Activated CD4-positive, CD25-positive, alpha-beta regulatory T cell treated with anti-CD3 and anti-CD28 coated beads, Interleukin-2, amount 50 U/mL, for 72 hours (primary cell): ENCODE data around the gene DAG1.
"Not testable (repeated sequence)": the region's sequence is repeated elsewhere in the genome, so short reads cannot be mapped to it uniquely, and the experiment has no call there.

Experiments
- DNase-seq: peaks from one replicate; pipeline ENCODE4 v3.0.0; 2021

The DAG1 gene

GRCh38 chr3:49470714-49471420, 800 bp downstream of the DAG1 start:
- no peak for DNase-seq

DNA sequence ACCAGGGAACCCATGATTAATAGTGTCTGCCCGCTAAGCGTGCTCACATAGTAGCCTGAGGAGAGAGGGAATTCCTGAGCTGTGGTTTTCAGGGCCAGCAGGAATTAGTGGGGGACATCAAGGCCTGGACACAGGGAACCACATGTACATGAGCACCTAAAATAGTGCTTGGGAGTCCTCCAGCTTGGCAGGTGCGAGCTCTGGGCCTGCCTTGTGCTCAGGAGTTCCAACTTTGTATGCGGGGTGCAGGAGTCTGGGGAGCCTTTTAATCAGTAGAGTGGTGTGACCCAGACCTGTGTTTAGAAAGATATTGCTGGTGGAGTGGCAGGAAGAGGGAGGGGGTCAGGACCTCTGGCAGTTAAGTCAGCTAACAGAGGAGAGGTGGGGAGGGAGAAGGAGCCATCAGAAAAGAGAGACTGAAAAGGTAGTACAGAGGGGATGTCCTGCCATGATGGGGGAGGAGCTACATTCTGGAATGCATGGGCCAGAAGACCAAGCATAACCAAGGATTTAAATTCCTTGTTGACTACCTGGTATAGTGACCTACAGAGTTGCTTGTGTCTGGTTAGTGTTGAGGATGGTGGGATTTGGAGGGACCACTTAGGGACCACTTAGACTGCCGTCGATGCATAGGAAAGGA, 1.9 kb downstream of the DAG1 start:
- no peak for DNase-seq

DNA sequence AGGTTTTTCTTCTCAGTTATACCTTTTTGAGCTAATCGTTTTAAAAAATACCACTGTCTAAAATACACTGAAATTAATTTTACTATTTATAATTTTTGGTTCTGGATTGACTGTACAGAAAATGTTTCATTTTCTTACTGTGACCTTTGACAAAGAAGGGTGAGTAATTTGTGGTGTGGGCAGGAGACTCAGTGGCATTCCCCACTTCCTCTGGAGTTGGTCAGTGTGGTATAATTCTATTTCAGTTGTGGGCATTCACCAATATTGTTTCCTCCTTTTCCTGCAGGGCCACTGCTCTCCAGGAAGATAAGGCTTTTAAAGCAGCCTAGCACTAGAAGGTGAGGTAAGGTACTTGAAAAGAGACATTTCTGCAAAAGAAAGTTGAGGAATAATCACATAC, 6.5 kb downstream of the DAG1 start:
- DNase-seq: no peak

DNA sequence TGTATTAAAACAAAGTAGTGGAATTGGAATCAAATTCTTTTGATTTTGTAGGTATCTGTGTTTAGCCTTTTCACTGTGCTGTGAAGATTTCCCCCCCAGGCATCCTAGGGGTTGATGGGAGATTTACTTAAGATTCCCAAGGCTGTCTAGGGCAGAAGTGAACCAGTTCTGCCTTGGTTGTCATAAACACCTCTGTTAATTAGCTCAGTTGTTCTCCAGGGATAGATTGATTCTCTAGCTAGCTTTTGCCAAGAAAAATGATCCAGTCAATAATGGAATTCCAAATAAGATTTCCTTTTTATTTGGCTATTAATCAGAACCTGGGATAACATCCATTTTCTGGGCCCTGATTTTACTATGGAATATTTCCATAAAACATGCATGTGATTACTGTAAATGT, 12.7 kb downstream of the DAG1 start:
- no peak for DNase-seq

DNA sequence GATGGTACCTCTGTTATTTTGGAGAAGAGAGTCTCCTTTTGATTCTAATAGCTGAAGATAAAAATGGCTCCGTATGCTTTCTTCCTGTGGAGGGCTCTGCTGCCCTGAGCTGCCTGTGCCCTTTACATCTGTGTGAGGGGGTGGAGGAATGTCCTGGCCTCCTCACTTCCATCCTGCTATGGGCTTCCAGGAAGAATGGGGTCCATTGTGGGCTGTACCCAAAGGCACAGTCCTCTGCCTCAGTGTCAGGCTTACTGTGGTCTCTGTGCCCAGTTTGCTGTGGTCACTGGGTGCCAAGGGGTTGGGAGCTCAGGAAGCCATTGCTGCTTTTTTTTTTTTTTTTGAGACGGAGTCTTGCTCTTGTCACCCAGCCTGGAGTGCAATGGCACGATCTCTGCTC, 14.4 kb downstream of the DAG1 start:
- no peak for DNase-seq

GRCh38 chr3:49489247-49489646, 19.2 kb downstream of the DAG1 start:
- DNase-seq: no peak

DNA sequence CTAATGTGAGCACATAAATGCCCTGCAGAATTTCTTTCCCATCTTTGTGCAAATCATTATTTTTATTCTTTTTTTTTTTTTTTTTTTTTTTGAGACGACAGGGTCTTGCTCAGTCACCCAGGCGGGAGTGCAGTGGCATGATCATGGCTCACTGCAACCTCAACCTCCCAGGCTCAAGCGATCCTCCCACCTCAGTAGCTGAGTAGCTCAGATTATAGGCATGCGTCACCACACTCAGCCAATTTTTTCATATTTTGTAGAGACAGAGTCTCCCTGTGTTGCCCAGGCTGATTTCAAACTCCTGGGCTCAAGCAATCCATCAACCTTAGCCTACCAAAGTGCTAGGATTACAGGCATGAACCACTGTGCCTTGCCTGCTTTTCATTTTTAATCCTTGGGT, 22.9 kb downstream of the DAG1 start:
- DNase-seq: no peak

- DNase-seq: no peak
Observed at GRCh38 chr3:49493901-49494300, 23.8 kb downstream of the DAG1 start.

- DNase-seq: no peak
Observed at GRCh38 chr3:49495023-49495422, 25.0 kb downstream of the DAG1 start.

GRCh38 chr3:49496845-49497244, 26.8 kb downstream of the DAG1 start:
- not testable (repeated sequence) for DNase-seq

- no peak for DNase-seq
Observed at GRCh38 chr3:49497606-49498005, 27.5 kb downstream of the DAG1 start.

- DNase-seq: no peak
Observed at GRCh38 chr3:49498239-49498638, 28.2 kb downstream of the DAG1 start.

GRCh38 chr3:49498648-49499047, 28.6 kb downstream of the DAG1 start:
- DNase-seq: no peak

DNA sequence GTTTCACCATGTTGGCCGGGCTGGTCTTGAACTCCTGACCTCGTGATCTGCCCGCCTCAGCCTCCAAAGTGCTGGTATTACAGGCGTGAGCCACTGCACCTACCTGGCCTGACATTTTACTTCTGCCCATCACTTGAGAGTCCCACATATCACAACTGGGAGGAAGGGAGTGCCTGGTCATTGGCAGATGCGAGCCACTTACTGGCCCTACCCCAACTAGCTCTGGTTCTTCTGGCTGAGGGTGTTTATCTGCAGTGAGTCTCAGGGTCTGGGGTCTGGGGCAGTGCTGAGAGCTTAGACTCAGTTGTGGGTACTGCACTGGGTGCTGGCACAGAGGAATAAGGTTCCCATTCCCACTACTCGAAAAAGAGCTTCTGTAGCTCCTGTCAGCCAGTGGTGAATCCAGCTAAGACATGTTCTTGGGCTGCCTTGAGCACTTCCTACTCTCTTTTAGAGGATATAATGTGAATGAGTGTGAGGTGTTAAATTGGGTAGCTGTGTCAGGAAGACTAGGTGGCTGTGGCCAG, 30.2 kb downstream of the DAG1 start:
- DNase-seq: no peak

DNA sequence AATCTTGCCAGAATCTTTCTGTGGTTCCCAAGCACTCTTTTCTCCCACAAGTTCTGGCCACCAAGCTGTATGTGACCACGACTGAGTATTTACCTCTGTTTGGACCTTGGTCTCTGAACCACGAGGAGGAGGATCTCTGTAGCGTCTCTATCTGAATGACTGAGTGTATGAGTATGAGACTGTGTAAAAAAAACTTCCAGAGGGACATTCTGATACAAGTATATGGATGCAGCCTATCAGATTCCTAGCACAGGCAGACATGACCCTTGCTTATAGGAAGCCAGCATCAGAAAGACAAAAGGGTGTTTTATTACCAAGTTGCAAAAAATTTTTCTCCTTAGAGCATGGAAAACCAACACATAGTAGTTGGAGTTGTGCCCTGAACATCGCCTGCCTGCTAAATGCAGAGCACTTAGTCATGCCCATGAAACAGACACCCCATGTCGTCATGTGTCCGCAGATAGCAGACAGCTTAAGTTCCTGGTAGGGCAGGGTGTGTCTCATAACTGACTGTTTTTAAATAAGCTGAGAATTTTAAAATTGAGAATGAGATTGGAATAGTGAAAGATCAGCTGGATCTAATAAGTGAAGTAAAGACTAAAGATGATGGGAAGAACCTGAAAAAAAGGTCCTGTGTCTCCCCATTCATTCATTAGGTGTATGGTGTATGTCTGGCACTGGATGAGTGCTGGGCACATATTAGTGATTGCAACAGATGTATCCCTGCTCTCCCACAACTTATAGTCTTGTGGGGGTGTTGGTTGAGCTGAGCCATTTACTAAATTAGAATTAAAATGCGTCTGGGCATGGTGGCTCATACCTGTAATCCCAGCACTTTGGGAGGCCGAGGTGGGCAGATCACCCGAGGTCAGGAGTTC, 30.9 kb downstream of the DAG1 start:
- DNase-seq: no peak

DNA sequence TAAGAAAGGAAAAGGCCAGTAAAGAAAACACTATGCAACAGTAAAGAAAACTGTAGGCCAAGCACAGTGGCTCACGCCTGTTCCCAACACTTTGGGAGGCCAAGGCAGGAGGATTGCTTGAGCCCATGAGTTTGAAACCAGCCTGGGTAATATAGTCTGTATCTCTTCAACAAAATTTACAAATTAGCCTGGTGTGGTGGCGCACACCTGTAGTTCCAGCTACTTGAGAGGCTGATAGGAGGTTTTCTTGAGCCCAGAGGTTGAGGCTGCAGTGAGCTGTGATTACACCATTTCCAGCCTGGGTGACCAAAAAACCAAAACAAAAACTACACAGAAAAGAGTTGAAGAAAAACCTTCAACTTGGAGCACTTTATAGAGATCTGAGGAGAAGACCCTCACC, 31.8 kb downstream of the DAG1 start:
- no peak for DNase-seq

GRCh38 chr3:49506906-49507305, 36.8 kb downstream of the DAG1 start:
- DNase-seq: no peak

- no peak for DNase-seq
Observed at GRCh38 chr3:49509028-49509561, 39.0 kb downstream of the DAG1 start.

- DNase-seq: no peak
Observed at GRCh38 chr3:49511639-49512038, 41.6 kb downstream of the DAG1 start.

- DNase-seq: no peak
Observed at GRCh38 chr3:49512781-49513355, 42.8 kb downstream of the DAG1 start.

- DNase-seq: no peak
Observed at GRCh38 chr3:49513494-49514124, 43.5 kb downstream of the DAG1 start.

DNA sequence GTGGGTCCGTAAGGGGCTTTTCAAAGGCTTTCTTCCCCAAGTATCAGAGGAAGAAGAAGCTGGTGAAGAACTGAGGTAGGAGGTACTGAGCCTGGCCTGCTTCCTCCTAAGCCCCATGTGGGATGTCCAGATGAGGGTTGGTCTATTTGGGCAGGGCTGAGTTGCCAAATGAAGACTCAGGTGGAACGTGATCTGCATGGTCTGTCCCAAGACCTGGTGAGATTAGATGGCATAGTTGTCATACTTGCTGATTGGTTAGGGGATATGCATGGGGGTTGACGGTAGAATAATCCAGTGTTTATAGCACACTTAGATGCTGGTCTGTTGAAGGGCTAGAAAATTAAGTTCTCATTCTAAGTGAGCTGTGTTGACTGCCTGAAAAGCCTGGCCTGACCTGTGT, 47.9 kb downstream of the DAG1 start:
- DNase-seq: no peak

- no peak for DNase-seq
Observed at GRCh38 chr3:49518441-49518840, 48.4 kb downstream of the DAG1 start.
